K562 (cell line): ENCODE data around the gene NAPA. TPM values are rescaled to one million over a fixed set of nuclear protein-coding genes. Genes with fewer than 3 reads are reported as not detected.
A peak's percentile ranks its signal among the peaks of the same experiment; 100 is the strongest.

Experiments
- ARNT ChIP-seq, 2 experiments: fragments of 450-650 bp; IDR thresholded peaks; 2 replicates each; pipeline ENCODE4 v1.6.1; 2016; ENCODE audit warnings: mild to moderate bottlenecking in 1 of 2
- CHAMP1 ChIP-seq: fragments of 450-650 bp; IDR thresholded peaks from 2 replicates; pipeline ENCODE4 v1.6.1; 2016; ENCODE audit warnings: mild to moderate bottlenecking
- CREM ChIP-seq: IDR thresholded peaks from 2 replicates; pipeline ENCODE4 v1.6.1; 2014; ENCODE audit warnings: antibody characterized with exemption, low read depth
- CTCFL ChIP-seq: IDR thresholded peaks from 2 replicates; pipeline ENCODE4 v1.6.1; 2011; ENCODE audit warnings: borderline replicate concordance, low read depth, mild to moderate bottlenecking, moderate library complexity, low read length; ENCODE audit not compliant: insufficient read depth, poor library complexity, severe bottlenecking
- CXXC5 ChIP-seq: fragments of 250-450 bp; sonication (Bioruptor Pico); IDR thresholded peaks from 2 replicates; pipeline ENCODE4 v1.8.0; 2022; ENCODE audit warnings: inconsistent platforms, mild to moderate bottlenecking, moderate library complexity
- DNMT1 ChIP-seq: fragments of 450-650 bp; IDR thresholded peaks from 2 replicates; pipeline ENCODE4 v1.6.1; 2016; ENCODE audit warnings: antibody characterized with exemption, mild to moderate bottlenecking
- DPF2 ChIP-seq: fragments of 450-650 bp; IDR thresholded peaks from 2 replicates; pipeline ENCODE4 v1.6.1; 2016
- FOXA3 ChIP-seq, 2 experiments: fragments of 450-650 bp in 1 of 2; sonication (generic) in 1 of 2; formaldehyde crosslinking; IDR thresholded peaks in 1 of 2; conservative IDR thresholded peaks in 1 of 2; 2 replicates each; pipeline versions ENCODE4 v1.4.0 to v1.8.0; 2020 to 2022; ENCODE audit warnings: mild to moderate bottlenecking in 2 of 2, missing genetic modification reagents in 1 of 2
- IRF9 ChIP-seq: fragments of 450-650 bp; IDR thresholded peaks from 2 replicates; pipeline ENCODE4 v1.6.1; 2016; ENCODE audit warnings: missing biosample characterization, missing genetic modification characterization
- POLR2AphosphoS5 ChIP-seq: IDR thresholded peaks from 2 replicates; pipeline ENCODE4 v1.6.1; 2011; ENCODE audit warnings: mild to moderate bottlenecking, low read depth, low read length, moderate library complexity; ENCODE audit not compliant: control insufficient read depth, insufficient read depth
- SMAD4 ChIP-seq: fragments of 250-450 bp; sonication (Bioruptor Pico); conservative IDR thresholded peaks from 2 replicates; pipeline ENCODE4 v1.8.0; 2021; ENCODE audit warnings: inconsistent platforms, mild to moderate bottlenecking, moderate library complexity
- STAT5B ChIP-seq: fragments of 250-450 bp; sonication (Bioruptor Pico); IDR thresholded peaks from 2 replicates; pipeline ENCODE4 v1.8.0; 2021; ENCODE audit warnings: mild to moderate bottlenecking, inconsistent platforms
- UBTF ChIP-seq, 2 experiments: IDR thresholded peaks; 2 replicates each; pipeline ENCODE4 v1.6.1; 2012; ENCODE audit warnings: improper control_type of control experiment in 2 of 2, low read depth in 2 of 2, low read length in 2 of 2, borderline replicate concordance in 1 of 2
- ZNF57 ChIP-seq: fragments of 450-650 bp; formaldehyde crosslinking; IDR thresholded peaks from 2 replicates; pipeline ENCODE4 v1.4.0; 2020; ENCODE audit warnings: mild to moderate bottlenecking, moderate library complexity
- ZNF717 ChIP-seq: fragments of 250-450 bp; sonication (Bioruptor Pico); IDR thresholded peaks from 2 replicates; pipeline ENCODE4 v1.5.0; 2021
- ZNF766 ChIP-seq: fragments of 200-800 bp; sonication (Bioruptor generic); conservative IDR thresholded peaks from 2 replicates; pipeline ENCODE4 v1.6.1; 2016; ENCODE audit warnings: missing genetic modification characterization, missing compliant biosample characterization
- polyA plus RNA-seq, 8 experiments: library from polyadenylated mRNA; depleted of rRNA in 4 of 8; stranded (reverse) in 5 of 8; unstranded in 3 of 8; fragments of >200 nt; fragmentation: Nextera tagmentation in 2 of 8; fragmentation: Illumina TruSeq in 1 of 8; extraction: Ambion mirVana in 2 of 8; extraction: Trizol in 1 of 8; gene quantifications; 2 replicates each; pipeline versions ENCODE4 v1.2.1 to v1.2.3, GENCODE V29; 2011 to 2014; ENCODE audit warnings: inconsistent platforms in 1 of 8, missing spikeins in 1 of 8
- total RNA-seq, 7 experiments: library from RNA; depleted of rRNA in 6 of 7; stranded (reverse); fragments of >200 nt in 6 of 7; fragmentation: Illumina TruSeq in 2 of 7; extraction: Trizol in 2 of 7; gene quantifications; 2 replicates each; pipeline versions ENCODE4 v1.2.1 to v1.2.3, GENCODE V29; 2011 to 2021; ENCODE audit warnings: low replicate concordance in 1 of 7

NAPA gene
- total and polyA plus RNA-seq, 9 of the 15 experiments (the other 6 are each of a cell fraction or from before 2014, with no cell fraction given) = 5.4 to 98.6 (median 77.5) TPM

GRCh38 chr19:47483800-47484690 lies 30.8 kb downstream of the NAPA start, which contains the start of gene KPTN (continued):
- TF ChIP-seq CTCFL (peak; percentile 83), POLR2AphosphoS5 (peak; percentile 36; the same call in 1 of the 2 replicates), CREM (peak; percentile 99), UBTF (IDR thresholded peaks at IDR 0.05; ENCODE audit: borderline replicate concordance in 1 of 2, low read depth in 2 of 2, low read length in 2 of 2) (no peak), CHAMP1 (0 out of 2 replicates have a peak, but pooled peaks have one; percentile 26), ZNF766 (CRISPR knock-in tag) (no peak), CXXC5 (peak; percentile 95), FOXA3 (CRISPR knock-in tag; conservative IDR thresholded peaks at IDR 0.05 in 1 of 2, IDR thresholded peaks at IDR 0.05 in 1 of 2) (0 out of 4 replicates have a peak, but pooled peaks of 1 of the 2 experiments have one; percentile 42), IRF9 (no peak), DNMT1 (0 out of 2 replicates have a peak, but pooled peaks have one; percentile 8), ARNT (IDR thresholded peaks at IDR 0.05) (peak; percentile 29 to 78; a peak in 2 of 4 replicates), STAT5B (no peak), DPF2 (0 out of 2 replicates have a peak, but pooled peaks have one; percentile 28), ZNF717 (CRISPR knock-in tag) (no peak), SMAD4 (peak; percentile 79), ZNF57 (CRISPR knock-in tag) (no peak)
